Measurements from ENCODE around the gene DUOX2.
"Not testable (repeated sequence)": the region's sequence is repeated elsewhere in the genome, so short reads cannot be mapped to it uniquely, and the experiment has no call there.

Gene DUOX2

GRCh38 chr15:45058690-45059675 is 55.0 kb downstream of the DUOX2 start:
- DNase-seq = not testable (repeated sequence)

GRCh38 chr15:45052676-45053075 is 61.3 kb downstream of the DUOX2 start:
- not testable (repeated sequence) for DNase-seq

GRCh38 chr15:45050587-45050986 is 63.4 kb downstream of the DUOX2 start:
- DNase-seq = no peak

GRCh38 chr15:45048794-45049631 is 65.0 kb downstream of the DUOX2 start:
- peak; percentile 55 for DNase-seq

GRCh38 chr15:45048449-45048793 is 65.6 kb downstream of the DUOX2 start:
- not testable (repeated sequence) for DNase-seq

DNA sequence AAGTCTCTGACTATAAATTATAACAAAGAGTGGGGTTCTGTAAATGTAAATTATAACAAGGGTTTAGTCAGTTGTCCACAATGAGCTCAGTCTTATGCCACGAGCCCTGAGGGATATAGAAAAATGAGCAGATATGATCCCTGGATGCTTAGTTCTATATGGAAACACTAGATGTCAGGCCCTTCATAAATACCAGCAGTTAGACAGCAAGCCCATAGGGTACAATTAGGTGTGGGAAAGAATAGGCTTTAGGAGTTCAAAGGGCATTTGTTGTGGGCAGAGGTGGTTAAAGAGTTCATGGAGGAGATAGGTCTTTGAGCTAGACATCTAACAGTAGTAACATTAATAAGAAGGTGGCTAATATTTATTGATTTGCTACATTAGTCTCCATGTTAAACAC is 69.7 kb downstream of the DUOX2 start:
- not testable (repeated sequence) for DNase-seq

DNA sequence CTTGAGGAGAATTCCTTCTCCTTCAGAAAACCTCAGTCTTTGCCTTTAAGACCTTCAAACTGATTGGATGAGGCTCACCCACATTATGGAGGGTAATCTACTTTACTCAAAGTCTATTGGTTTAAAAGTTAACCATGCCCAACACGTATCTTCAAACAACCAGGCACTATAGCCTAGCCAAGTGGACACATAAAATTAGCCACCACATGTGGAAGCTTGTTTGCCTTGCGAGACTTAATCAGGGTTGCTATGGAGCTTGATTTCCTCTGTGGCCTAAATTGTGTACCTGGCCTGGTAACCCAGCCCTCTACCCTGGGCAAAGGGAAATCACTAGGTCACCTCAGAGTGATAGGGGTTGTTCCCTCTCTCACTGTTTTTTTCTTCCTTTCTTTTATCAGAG is 71.1 kb downstream of the DUOX2 start:
- DNase-seq = not testable (repeated sequence)
